IPS-NIHi11 (cell line): ENCODE results near the gene ARHGEF1.
"Not testable (repeated sequence)": the region's sequence is repeated elsewhere in the genome, so short reads cannot be mapped to it uniquely, and the experiment has no call there.

Source experiments
- DNase-seq: peaks from one replicate; pipeline ENCODE4 v3.0.0; 2012; ENCODE audit warnings: mixed read lengths, low spot score

Gene ARHGEF1

GRCh38 chr19:41930926-41931592, 48.1 kb downstream of the ARHGEF1 start:
- DNase-seq, result peak; percentile 62

DNA sequence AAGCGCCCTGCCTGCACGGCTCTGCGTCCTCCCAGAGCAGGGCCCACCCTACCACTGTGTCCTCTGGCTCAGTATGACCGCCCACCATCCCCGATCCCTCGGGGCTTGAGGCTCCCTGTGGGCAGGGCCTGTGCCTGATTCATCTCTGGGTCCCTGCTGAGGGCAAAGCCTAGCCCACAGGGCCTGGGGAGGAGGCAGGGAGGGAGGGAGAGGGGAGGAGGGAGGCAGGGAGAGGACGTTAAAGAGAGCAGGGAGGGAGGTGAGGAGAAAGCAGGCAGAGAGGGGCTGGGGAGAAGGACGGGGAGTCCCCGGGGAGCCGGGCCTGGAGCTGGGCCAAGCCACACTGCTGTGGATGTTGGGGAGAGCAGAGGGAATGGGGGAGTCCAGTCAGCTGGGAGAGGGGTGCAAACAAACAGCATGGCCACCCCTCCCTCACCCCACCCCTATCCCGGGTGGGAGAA, 49.3 kb downstream of the ARHGEF1 start:
- DNase-seq, result no peak

- DNase-seq, result no peak
Measured at GRCh38 chr19:41932720-41933332, 49.8 kb downstream of the ARHGEF1 start.

DNA sequence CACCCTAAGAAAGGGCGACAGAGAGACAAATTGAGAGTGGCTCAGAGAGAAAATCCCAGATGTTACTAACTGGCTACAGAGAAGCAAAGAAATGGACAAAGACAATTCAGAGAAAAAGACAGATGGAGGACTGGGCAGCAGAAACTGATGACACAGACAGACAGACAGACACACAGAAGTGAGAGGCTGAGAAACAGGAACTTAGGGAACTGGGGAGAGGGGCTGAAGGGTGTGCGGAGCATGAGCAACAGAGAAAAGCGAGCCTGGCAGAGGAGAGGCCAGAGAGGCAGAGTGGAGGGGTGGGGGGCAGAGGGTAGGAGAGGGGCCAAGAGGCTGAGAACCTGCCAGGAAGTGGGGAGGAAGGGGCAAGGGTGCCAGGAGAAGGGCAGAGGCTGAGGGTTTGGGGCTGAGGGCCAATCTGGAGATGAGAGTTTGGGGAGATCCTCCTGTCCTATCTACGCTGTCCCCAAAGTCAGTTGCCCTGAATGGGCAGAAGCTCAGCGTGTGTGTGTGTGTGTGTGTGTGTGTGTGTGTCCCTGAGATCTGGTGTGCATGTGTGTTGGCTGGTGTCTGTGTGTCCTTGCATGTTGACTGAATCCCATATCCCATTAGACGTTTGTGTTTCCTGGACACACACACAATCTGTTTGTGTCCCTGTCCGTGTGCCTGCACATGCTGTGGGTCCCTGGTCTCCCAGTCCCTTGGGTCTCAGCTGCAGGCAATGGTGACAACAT, 50.9 kb downstream of the ARHGEF1 start:
- no peak for DNase-seq

DNA sequence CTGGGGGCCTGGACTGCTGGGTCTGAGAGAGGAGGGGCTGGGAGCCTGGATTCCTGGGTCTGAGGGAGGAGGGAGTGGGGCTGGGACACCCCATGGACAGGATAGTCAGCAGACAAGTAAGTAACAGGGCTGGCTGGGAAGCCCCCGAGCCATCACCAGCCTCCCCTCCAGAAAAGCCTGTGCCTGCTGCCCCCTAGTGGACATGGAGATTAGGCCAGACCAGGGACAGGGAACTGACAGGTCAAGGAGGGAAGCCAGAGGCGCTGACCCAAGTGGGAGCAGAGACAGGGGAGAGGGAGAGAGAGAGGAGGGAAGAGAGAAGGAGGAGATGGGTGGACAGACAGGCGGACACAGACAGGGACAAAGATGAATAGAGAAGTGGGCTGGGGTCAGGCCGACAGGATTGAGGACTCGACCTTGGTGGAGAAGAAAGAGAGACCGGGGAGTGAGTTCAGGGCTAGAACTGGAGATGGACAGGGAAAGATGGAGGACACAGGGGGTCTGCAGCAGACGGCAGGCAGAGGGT, 51.9 kb downstream of the ARHGEF1 start:
- peak; percentile 88 for DNase-seq

DNA sequence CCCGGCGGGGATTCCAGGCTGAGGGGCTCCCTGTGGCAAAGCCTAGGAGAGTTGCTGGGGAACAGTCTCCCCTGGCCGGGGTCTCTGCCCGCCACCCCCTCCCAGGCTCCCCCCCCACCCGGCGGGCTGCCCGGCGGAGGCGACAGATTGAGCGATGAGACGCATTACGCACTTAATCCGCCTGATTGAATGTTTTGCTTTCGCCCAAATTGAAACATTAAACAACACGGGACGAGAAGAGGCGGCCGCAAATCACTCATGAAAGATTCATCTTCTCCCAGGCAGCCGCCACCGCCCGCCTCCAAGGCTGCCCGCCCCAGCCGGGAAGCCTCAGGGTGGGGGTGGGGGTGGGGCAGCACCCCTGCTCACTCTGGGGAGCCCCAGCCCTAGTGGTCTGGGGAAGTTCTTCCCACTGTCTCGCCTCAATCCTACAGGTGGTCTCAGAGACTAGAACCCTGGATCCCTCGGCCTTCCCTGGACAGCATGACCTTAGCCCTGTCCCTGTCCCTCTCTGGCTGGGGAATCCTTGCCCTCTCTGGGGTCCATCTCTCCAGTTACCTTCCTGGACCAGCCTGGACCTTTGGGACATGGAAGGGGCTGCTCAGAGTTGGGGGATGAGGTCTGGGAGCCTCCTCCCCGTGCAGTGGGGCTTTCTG, 52.9 kb downstream of the ARHGEF1 start:
- DNase-seq, result no peak

DNA sequence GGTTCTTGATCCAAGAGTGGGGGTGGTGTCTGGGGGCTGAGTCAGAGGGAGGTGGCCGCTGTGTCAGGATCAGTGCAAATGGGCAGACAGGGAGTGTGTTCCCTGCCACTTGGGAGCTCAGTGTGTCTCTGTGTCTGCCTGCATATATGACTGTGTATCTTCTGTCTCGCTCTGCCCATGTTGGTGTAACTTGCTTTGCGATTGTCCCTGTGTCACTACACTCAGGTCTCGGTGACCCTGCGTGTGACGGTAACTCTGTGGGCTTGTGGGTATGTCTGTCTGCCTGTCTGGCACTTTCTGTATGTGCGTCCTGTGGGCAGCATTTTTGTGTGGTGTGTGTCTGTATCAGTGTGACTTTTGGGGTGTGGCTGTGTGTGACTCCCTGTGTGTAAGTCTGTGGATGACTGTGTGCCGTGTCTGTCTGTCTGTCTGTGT, 53.4 kb downstream of the ARHGEF1 start:
- no peak for DNase-seq

DNA sequence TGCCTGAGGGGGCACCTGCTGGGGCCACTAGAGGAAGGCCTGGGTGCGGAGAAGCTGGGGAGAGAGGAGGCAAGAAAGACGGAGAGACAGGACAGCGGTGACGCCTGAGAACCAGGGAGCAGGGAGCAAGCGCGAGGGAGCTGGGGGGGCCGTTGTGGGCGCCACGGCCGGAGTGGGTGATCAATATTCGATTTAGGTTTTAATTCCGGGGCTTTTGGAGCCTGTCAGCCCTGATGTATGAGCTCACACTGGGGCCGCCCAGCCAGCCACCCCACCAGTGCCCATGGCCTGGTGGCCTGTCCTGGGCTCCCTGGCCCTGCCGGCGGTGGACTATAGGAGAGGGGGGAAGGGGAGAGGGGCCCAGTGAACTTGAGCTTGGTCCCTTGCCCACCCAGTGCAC, 54.0 kb downstream of the ARHGEF1 start:
- DNase-seq, result no peak

DNA sequence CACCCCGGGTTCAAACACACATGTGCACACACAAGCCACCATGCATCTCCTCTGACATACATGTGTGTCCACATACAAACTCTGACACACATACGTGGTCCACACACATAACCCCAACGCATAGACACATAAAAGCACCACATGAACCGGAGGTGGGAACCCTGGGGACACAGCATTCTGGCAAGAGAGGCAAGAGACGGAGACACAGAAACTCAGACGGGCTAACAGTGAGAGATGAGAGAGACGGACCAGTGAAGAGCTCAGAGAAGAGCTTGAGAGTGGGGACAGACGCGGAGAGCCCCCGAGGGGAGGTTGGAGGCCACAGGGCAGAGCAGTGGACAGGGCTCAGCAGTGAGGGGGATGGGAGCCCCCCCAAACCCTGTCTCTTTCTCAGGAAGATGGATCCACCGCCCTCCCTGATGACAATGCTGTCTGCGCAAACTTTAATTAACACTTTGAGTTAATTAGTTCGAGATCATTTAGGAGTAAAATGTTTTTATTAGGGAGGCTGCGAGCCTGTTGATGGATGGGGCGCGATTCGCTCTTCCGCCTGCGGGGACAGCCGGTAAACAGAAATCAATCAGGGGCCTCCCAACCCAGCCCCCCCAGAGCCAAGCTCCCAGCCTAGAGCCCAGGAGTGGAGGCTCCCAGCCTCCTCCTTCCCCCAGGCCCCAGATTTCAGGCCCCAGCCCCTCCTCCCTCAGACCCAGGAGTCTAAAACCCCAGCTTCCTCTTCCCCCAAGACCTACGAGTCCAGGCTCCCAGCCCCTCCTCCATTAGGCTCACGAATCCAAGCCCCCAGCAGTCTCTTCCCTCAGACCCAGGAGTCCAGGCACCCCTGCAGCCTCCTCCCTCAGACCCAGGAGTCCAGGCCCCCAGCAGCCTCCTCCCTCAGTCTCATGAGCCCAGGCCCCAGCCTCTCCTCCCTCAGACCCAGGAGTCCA, 54.8 kb downstream of the ARHGEF1 start:
- no peak for DNase-seq

- not testable (repeated sequence) for DNase-seq
Measured at GRCh38 chr19:41939209-41939608, 56.2 kb downstream of the ARHGEF1 start.

DNA sequence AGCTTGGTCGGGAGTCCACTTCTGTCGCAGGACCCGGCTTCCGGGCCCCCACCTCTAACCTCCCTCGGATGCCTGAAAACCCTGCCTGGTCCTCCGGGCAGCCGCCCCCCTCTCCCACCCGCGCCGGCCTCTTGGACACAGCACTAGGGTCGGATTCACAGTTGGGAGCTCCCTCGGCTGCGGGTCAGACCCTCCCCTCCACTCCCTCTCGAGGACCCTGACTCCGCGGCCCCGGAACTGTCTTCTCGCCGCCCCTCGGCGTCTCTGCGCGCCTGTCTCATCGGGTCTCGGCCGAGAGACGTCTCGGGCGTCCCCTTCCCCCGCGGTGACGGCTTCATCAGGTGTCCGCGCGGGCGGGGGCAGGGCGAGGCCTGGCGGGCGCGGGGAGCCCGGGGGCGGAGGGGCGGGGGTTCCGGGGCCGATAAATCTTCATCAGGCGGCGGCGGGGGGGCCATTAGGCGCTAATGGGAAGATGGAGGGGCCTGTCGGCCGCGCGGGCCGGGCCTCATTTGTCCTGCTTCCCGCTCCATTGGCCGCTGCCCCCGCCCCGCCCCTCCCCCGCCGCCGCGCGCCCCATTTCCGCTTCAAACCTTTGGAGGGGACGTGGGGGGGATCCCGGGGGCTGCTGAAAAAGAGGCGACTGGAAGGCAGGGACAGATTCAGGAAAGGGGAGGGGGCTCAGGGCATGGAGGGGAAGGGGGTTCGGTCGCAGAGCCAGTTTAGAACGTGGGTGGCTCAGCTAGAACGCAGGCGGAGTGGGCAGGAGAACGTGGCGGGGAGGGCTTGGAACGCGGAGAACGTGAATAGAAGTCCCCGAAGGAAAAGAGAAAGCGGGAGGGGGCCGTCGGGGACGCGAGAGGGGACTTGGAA, 57.1 kb downstream of the ARHGEF1 start:
- DNase-seq, result peak; percentile 73

- no peak for DNase-seq
Measured at GRCh38 chr19:41940731-41941409, 57.9 kb downstream of the ARHGEF1 start.

GRCh38 chr19:41941410-41942202, 58.6 kb downstream of the ARHGEF1 start:
- DNase-seq, result no peak

- no peak for DNase-seq
Measured at GRCh38 chr19:41944336-41944735, 61.4 kb downstream of the ARHGEF1 start.

DNA sequence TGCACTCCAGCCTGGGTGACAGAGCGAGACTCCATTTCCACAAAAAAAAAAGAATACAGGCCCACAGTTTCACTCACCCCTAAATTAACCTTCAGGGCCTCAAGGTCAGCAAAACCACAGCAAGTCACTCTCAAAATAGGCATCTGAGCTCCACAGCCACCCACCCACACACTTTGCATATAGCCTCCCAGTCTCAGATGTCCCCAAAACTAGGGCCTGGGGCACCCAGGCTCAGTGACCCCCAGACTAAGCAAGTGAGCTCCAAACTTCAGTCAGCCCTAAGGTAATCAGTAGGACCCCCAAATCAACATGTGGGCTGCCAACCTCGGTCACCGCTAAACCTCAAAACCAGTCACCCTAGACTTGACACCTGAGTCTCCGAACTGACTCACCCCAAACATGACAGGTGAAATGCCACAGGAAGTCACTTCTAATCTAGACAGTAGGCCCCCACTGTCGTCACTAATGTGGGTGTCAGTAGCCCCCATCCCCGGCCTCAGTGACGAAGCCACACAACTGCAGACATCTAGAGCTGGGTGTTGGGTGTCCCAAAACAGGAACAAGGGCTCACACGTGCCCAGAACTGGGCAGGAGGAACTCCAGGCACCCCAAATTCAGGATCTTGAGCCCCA, 62.3 kb downstream of the ARHGEF1 start:
- no peak for DNase-seq

- DNase-seq, result no peak
Measured at GRCh38 chr19:41947091-41947490, 64.1 kb downstream of the ARHGEF1 start.

- peak; percentile 93 for DNase-seq
Measured at GRCh38 chr19:41951686-41952172, 68.7 kb downstream of the ARHGEF1 start.

- DNase-seq, result no peak
Measured at GRCh38 chr19:41955521-41955920, 72.5 kb downstream of the ARHGEF1 start.
